MM.1S (cell line): ENCODE results near the gene PHACTR1.

Experiments
- CTCF ChIP-seq: fragments of 300-600 bp; sonication (generic); IDR thresholded peaks from 2 replicates; pipeline ENCODE4 v1.5.1; 2016; ENCODE audit warnings: antibody characterized with exemption, low read length, mixed read lengths
- EZH2 ChIP-seq: fragments of 300-600 bp; sonication (generic); optimal IDR thresholded peaks from 2 replicates; pipeline ENCODE3; 2017; ENCODE audit warnings: low read depth, mild to moderate bottlenecking, antibody characterized with exemption, low read length, mixed read lengths

- TF ChIP-seq CTCF (no peak), EZH2 (no peak)
Observed at GRCh38 chr6:13285705-13286104, 569.1 kb downstream of the PHACTR1 start.
